ENCODE measurements around the gene SLC16A11. TPM values are rescaled to one million over a fixed set of nuclear protein-coding genes. Genes with fewer than 3 reads are reported as not detected.

Gene SLC16A11
- total RNA-seq, 1 experiment from 2014 or later: 0.48 TPM

GRCh38 chr17:7016886-7017826 is 26.7 kb downstream of the SLC16A11 start:
- H3K27ac Mint-ChIP-seq: no peak overlapping the region
- POLR2A ChIA-PET: interaction anchor here (0.5 kb wide), 1 partner anchor 51 kb away, joined by 3 read pairs; no protein-coding TSS in a partner anchor
- DNase-seq (ENCODE audit: low spot score) (no peak), ATAC-seq (no peak)
- peaks cover 57% of the 10 kb centered on the region for H3K4me1 Mint-ChIP-seq
- H3K9me3 Mint-ChIP-seq: no peaks in the 10 kb centered on the region
- CTCF ChIA-PET: no interaction called here
- peaks cover 9% of the 10 kb centered on the region for H3K36me3 Mint-ChIP-seq
- H3K4me3 Mint-ChIP-seq: no peak overlapping the region
- H3K27me3 Mint-ChIP-seq (ENCODE audit: low read depth): peaks cover 23% of the 10 kb centered on the region
- TF ChIP-seq ATF2 (CRISPR knock-in tag; IDR thresholded peaks at IDR 0.05; ENCODE audit: borderline replicate concordance, low read depth) (no peak), NR3C1 (CRISPR knock-in tag; conservative IDR thresholded peaks at IDR 0.05; ENCODE audit: low read depth) (no peak), ZNF425 (CRISPR knock-in tag; conservative IDR thresholded peaks at IDR 0.05) (no peak)

GRCh38 chr17:7016418-7016817 is 27.5 kb downstream of the SLC16A11 start:
- Mint-ChIP-seq H3K9me3 (no peaks in the 10 kb centered on the region), H3K4me1 (peaks cover 58% of the 10 kb centered on the region), H3K27ac (no peak overlapping the region), H3K36me3 (peaks cover 9% of the 10 kb centered on the region), H3K27me3 (ENCODE audit: low read depth) (peaks cover 16% of the 10 kb centered on the region), H3K4me3 (peak overlapping the region; percentile 84)
- CTCF ChIA-PET: no interaction called here
- TF ChIP-seq IRF2 (CRISPR knock-in tag; IDR thresholded peaks at IDR 0.05; ENCODE audit: borderline replicate concordance, low read depth) (no peak), RELA (CRISPR knock-in tag; IDR thresholded peaks at IDR 0.05; ENCODE audit: borderline replicate concordance) (no peak), CREB1 (CRISPR knock-in tag; IDR thresholded peaks at IDR 0.05) (no peak), ZNF512 (CRISPR knock-in tag; IDR thresholded peaks at IDR 0.05; ENCODE audit: borderline replicate concordance) (no peak), USF1 (CRISPR knock-in tag; IDR thresholded peaks at IDR 0.05) (no peak), MAX (CRISPR knock-in tag; IDR thresholded peaks at IDR 0.05) (no peak), NR2C2 (CRISPR knock-in tag; IDR thresholded peaks at IDR 0.05) (no peak), PREB (CRISPR knock-in tag; IDR thresholded peaks at IDR 0.05; ENCODE audit: borderline replicate concordance) (no peak), FOXP4 (CRISPR knock-in tag; IDR thresholded peaks at IDR 0.05) (no peak), ZNF232 (CRISPR knock-in tag; IDR thresholded peaks at IDR 0.05) (no peak), EMX1 (CRISPR knock-in tag; IDR thresholded peaks at IDR 0.05) (no peak), ZNF281 (CRISPR knock-in tag; IDR thresholded peaks at IDR 0.05) (no peak)
- ATAC-seq (no peak), DNase-seq (ENCODE audit: low spot score) (no peak)
- POLR2A ChIA-PET: interaction anchor here (0.5 kb wide), 1 partner anchor 50 kb away, joined by 3 read pairs; no protein-coding TSS in a partner anchor
